VCaP (cell line): ENCODE data around the gene SPECC1L.

Source experiments
- H3K27ac ChIP-seq: fragments of 450-650 bp; 2 replicates; pipeline ENCODE4 v1.5.1; 2017
- TF ChIP-seq, protein P1 (sequence below): fragments of 450-650 bp; conservative IDR thresholded peaks from 2 replicates; pipeline ENCODE4 v1.5.1; 2017; ENCODE audit warnings: mild to moderate bottlenecking, moderate library complexity

The SPECC1L gene

DNA sequence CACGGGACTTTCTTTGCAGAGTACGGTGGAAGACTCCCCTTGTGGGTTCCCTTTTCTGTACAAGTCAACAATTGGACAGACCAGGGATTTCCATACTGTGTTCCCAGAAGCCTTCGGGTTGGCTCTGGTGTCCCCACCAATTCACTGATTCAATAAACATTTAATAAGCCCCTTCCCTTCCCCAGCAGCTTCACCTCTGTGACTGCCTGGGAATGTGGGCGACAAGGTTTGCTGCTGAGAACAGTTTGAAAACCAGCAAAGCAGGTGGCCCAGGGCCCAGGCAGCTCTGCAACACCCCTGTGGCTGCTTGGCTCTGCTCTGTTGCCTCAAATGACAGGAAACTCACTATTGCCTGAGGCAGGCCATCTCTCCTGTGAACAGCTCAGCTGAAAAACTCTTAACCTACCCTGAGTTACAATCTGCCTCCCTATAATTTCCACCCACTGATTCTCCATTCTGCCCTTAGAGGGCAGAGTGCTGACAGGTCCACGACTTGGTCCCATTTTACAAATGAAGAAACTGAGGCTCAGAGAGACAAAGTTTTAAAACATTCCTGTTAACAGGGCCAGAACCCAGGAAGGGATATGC is 167.2 kb downstream of the SPECC1L start:
- H3K27ac ChIP-seq: no peak overlapping the region
- TF ChIP-seq, protein P1, sequence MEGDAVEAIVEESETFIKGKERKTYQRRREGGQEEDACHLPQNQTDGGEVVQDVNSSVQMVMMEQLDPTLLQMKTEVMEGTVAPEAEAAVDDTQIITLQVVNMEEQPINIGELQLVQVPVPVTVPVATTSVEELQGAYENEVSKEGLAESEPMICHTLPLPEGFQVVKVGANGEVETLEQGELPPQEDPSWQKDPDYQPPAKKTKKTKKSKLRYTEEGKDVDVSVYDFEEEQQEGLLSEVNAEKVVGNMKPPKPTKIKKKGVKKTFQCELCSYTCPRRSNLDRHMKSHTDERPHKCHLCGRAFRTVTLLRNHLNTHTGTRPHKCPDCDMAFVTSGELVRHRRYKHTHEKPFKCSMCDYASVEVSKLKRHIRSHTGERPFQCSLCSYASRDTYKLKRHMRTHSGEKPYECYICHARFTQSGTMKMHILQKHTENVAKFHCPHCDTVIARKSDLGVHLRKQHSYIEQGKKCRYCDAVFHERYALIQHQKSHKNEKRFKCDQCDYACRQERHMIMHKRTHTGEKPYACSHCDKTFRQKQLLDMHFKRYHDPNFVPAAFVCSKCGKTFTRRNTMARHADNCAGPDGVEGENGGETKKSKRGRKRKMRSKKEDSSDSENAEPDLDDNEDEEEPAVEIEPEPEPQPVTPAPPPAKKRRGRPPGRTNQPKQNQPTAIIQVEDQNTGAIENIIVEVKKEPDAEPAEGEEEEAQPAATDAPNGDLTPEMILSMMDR: no peak; the same call in 1 of the 2 replicates

DNA sequence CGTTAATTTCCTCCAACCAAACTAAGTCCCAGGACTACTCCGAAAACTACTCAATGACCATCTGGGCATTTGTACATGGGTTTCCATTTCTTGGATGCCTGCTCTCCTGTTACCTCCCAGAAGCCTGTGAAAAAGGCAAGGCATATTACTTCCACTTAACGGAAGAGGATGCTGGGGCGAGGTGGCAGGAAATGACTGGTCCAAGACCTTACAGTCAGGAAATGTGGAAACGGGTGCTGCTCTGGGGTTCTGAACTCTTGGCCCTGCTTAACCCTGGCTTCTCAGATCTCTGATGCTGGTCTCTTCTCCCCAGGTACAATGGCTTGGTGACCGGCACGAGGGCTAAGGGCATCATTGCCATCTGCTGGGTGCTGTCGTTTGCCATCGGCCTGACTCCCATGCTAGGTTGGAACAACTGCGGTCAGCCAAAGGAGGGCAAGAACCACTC is 169.7 kb downstream of the SPECC1L start:
- H3K27ac ChIP-seq: no peak overlapping the region
- TF ChIP-seq, protein P1: no peak

DNA sequence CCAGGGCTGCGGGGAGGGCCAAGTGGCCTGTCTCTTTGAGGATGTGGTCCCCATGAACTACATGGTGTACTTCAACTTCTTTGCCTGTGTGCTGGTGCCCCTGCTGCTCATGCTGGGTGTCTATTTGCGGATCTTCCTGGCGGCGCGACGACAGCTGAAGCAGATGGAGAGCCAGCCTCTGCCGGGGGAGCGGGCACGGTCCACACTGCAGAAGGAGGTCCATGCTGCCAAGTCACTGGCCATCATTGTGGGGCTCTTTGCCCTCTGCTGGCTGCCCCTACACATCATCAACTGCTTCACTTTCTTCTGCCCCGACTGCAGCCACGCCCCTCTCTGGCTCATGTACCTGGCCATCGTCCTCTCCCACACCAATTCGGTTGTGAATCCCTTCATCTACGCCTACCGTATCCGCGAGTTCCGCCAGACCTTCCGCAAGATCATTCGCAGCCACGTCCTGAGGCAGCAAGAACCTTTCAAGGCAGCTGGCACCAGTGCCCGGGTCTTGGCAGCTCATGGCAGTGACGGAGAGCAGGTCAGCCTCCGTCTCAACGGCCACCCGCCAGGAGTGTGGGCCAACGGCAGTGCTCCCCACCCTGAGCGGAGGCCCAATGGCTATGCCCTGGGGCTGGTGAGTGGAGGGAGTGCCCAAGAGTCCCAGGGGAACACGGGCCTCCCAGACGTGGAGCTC is 170.2 kb downstream of the SPECC1L start:
- TF ChIP-seq, protein P1: no peak
- no peak overlapping the region for H3K27ac ChIP-seq

DNA sequence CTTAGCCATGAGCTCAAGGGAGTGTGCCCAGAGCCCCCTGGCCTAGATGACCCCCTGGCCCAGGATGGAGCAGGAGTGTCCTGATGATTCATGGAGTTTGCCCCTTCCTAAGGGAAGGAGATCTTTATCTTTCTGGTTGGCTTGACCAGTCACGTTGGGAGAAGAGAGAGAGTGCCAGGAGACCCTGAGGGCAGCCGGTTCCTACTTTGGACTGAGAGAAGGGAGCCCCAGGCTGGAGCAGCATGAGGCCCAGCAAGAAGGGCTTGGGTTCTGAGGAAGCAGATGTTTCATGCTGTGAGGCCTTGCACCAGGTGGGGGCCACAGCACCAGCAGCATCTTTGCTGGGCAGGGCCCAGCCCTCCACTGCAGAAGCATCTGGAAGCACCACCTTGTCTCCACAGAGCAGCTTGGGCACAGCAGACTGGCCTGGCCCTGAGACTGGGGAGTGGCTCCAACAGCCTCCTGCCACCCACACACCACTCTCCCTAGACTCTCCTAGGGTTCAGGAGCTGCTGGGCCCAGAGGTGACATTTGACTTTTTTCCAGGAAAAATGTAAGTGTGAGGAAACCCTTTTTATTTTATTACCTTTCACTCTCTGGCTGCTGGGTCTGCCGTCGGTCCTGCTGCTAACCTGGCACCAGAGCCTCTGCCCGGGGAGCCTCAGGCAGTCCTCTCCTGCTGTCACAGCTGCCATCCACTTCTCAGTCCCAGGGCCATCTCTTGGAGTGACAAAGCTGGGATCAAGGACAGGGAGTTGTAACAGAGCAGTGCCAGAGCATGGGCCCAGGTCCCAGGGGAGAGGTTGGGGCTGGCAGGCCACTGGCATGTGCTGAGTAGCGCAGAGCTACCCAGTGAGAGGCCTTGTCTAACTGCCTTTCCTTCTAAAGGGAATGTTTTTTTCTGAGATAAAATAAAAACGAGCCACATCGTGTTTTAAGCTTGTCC is 171.0 kb downstream of the SPECC1L start:
- TF ChIP-seq, protein P1: no peak
- no peak overlapping the region for H3K27ac ChIP-seq

DNA sequence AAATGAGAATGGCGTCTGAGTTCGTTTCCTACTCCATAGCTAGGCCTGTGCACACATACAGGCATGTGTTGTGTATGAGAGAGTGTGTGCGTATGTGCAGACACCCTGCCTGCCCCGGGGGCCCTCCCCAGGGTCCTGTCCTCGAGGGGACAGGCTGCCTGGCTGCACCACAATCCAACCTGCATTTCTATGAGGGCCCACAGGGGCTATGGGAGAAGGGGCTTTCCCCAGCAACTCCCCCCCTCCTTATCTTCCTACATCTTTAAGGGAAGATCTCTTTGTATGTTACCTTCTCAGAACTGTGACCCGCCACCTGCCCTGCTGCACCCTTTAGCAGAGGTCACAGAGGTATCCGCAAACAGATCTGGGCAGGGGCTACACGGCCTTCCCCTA is 171.7 kb downstream of the SPECC1L start:
- TF ChIP-seq, protein P1: no peak
- no peak overlapping the region for H3K27ac ChIP-seq

DNA sequence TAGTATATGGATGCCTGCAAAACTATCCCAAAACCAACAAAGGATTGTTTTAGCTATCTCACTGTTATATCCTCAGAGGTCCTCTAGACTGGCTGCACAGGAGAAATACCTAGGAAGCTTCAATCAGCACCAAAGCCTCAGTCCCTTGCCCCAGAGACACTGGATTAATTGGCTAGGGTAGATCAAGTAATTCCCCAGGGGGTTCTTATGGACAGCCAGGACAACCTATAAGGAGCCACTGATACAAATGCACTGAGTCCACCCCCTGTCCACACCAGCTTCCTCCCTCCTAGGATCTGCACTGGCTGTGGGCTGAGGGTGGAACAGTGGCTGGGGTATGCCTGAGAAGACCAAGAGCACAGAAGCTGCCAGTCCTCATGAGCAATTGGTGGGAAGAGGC is 173.0 kb downstream of the SPECC1L start:
- TF ChIP-seq, protein P1: no peak
- H3K27ac ChIP-seq: no peak overlapping the region

DNA sequence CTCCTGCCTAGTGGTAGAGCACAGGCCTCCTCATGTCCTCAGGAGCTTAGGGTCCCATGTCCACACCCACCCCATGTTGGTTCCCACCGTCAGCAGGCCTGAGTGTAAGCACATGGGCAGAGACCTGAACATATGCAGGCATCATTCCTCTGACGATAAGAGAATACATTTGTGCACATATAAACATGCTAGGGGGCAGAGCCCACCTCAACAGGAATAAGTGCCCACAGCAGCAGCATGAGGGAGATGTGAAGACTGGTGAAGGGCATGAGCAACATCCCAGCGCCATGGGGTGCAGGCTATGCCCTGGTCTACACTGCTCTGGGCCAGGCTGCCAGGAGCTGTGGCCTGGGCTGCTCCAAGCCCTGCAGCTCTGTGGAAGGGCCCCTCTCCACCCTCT is 173.6 kb downstream of the SPECC1L start:
- H3K27ac ChIP-seq: no peak overlapping the region
- TF ChIP-seq, protein P1: no peak
